ENCODE results near the gene PACRGL. TPM values are rescaled to one million over a fixed set of nuclear protein-coding genes. Genes with fewer than 3 reads are reported as not detected.

The PACRGL gene
- total and polyA plus RNA-seq, 9 of the 15 experiments (the other 6 are each of a cell fraction or from before 2014, with no cell fraction given): 6.6 to 55.0 (median 27.5) TPM

DNA sequence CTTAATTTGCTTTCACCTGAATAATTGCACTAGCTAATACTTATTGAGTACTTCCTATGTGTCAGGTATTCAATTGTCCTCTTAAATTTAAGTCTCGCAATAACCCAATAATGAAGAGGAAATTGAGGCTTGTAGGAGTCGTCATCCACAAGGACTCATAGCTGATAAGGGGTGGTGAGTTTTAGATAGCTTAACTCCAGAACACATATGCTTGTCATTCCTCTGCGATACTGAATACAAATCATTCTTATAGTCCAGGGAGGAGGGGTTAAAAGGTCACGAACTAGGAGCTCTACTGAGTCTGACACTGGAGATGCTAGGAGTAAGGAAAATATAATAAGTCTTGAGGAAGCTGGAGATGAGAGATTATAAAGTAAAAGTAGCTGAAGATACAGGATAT is 1.4 kb upstream of the PACRGL start (continued):
- no peak for TF ChIP-seq NFE2L1 (tag; IDR thresholded peaks at IDR 0.05; ENCODE audit: borderline replicate concordance, low read depth)
- TF ChIP-seq NUFIP1 (IDR thresholded peaks at IDR 0.05; ENCODE audit: partially characterized antibody): no peak
- no peak for TF ChIP-seq MIER1 (IDR thresholded peaks at IDR 0.05; ENCODE audit: low read depth)
- TF ChIP-seq HMBOX1 (IDR thresholded peaks at IDR 0.05): no peak
- TF ChIP-seq NFE2 (IDR thresholded peaks at IDR 0.05; ENCODE audit: low read depth): no peak
- TF ChIP-seq SAFB2 (IDR thresholded peaks at IDR 0.05; ENCODE audit: borderline replicate concordance, low read depth, low read length, severe bottlenecking): no peak
- TF ChIP-seq ARID3A (IDR thresholded peaks at IDR 0.05; ENCODE audit: borderline replicate concordance, low read depth, low read length): peak; percentile 53; the same call in 1 of the 2 replicates
- peak; percentile 97 for TF ChIP-seq CBFA2T3 (IDR thresholded peaks at IDR 0.05)
- no peak for TF ChIP-seq RHOXF2B (CRISPR knock-in tag; conservative IDR thresholded peaks at IDR 0.05)
- TF ChIP-seq L3MBTL2 (IDR thresholded peaks at IDR 0.05): no peak
- TF ChIP-seq KLF1 (tag; IDR thresholded peaks at IDR 0.05): no peak
- no peak for TF ChIP-seq BCLAF1 (IDR thresholded peaks at IDR 0.05; ENCODE audit: borderline replicate concordance in 1 of 2, control insufficient read depth in 1 of 2, low read depth in 2 of 2, low read length in 1 of 2)
- TF ChIP-seq CBX1 (IDR thresholded peaks at IDR 0.05; ENCODE audit: low read depth): no peak
- no peak for TF ChIP-seq ZC3H8 (IDR thresholded peaks at IDR 0.05)
- TF ChIP-seq ZBTB1 (CRISPR knock-in tag; IDR thresholded peaks at IDR 0.05; ENCODE audit: borderline replicate concordance, low read depth): no peak
- no peak for TF ChIP-seq ZNF23 (CRISPR knock-in tag; IDR thresholded peaks at IDR 0.05)
- TF ChIP-seq ZNF764 (CRISPR knock-in tag; IDR thresholded peaks at IDR 0.05; ENCODE audit: low read depth): no peak
- TF ChIP-seq ZNF551 (CRISPR knock-in tag; IDR thresholded peaks at IDR 0.05): no peak
- peak; percentile 79 for TF ChIP-seq NFIC (IDR thresholded peaks at IDR 0.05)
- no peak for TF ChIP-seq MTA3 (IDR thresholded peaks at IDR 0.05; ENCODE audit: borderline replicate concordance)
- no peak for TF ChIP-seq SMARCA5 (IDR thresholded peaks at IDR 0.05)
- TF ChIP-seq FOXJ3 (CRISPR knock-in tag; IDR thresholded peaks at IDR 0.05): no peak
- TF ChIP-seq RBM17 (IDR thresholded peaks at IDR 0.05; ENCODE audit: borderline replicate concordance, low read depth, low read length): no peak
- TF ChIP-seq POLR2H (tag; IDR thresholded peaks at IDR 0.05; ENCODE audit: low read depth): no peak
- TF ChIP-seq PCBP1 (IDR thresholded peaks at IDR 0.05; ENCODE audit: low read depth, low read length, poor library complexity, severe bottlenecking): no peak
- no peak for TF ChIP-seq ZNF830 (CRISPR knock-in tag; IDR thresholded peaks at IDR 0.05)
- no peak for TF ChIP-seq RAD21 (CRISPR knock-in tag; conservative IDR thresholded peaks at IDR 0.05 in 1 of 2, IDR thresholded peaks at IDR 0.05 in 1 of 2)
